ENCODE data around the gene FA2H. TPM values are rescaled to one million over a fixed set of nuclear protein-coding genes. Genes with fewer than 3 reads are reported as not detected.
"Not testable (repeated sequence)": the region's sequence is repeated elsewhere in the genome, so short reads cannot be mapped to it uniquely, and the experiment has no call there.

Gene FA2H
- under 1 TPM in 1 of 4 donors, not detected in 3; 0.41 TPM for total RNA-seq

- H3K27me3 ChIP-seq, result peaks cover 15 to 28% (median 20%) of the 10 kb centered on the region in 3 donors
- no peaks in the 10 kb centered on the region for H3K36me3 ChIP-seq
- peak; percentile 10 to 35 for DNase-seq
- in situ Hi-C loops (cut with MboI; ENCODE audit: low sequenced_read_pairs in 4 of 4), result no loop called here
- ATAC-seq, result peak; percentile 52 to 62
- no peak within 1 kb of the TSS for H3K27ac ChIP-seq
- H3K4me3 ChIP-seq, result peak within 1 kb of the TSS in 2 of 4 donors; percentile 38 to 48
- intact Hi-C loops (cut with DNase I; ENCODE audit: low total_unique reads), result no loop called here
- peaks cover 5 to 6% of the 10 kb centered on the region in 2 donors for H3K4me1 ChIP-seq
- H3K9me3 ChIP-seq, result no peaks in the 10 kb centered on the region
- TF ChIP-seq, protein P1, sequence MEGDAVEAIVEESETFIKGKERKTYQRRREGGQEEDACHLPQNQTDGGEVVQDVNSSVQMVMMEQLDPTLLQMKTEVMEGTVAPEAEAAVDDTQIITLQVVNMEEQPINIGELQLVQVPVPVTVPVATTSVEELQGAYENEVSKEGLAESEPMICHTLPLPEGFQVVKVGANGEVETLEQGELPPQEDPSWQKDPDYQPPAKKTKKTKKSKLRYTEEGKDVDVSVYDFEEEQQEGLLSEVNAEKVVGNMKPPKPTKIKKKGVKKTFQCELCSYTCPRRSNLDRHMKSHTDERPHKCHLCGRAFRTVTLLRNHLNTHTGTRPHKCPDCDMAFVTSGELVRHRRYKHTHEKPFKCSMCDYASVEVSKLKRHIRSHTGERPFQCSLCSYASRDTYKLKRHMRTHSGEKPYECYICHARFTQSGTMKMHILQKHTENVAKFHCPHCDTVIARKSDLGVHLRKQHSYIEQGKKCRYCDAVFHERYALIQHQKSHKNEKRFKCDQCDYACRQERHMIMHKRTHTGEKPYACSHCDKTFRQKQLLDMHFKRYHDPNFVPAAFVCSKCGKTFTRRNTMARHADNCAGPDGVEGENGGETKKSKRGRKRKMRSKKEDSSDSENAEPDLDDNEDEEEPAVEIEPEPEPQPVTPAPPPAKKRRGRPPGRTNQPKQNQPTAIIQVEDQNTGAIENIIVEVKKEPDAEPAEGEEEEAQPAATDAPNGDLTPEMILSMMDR (IDR thresholded peaks at IDR 0.05 in 4 of 5, conservative IDR thresholded peaks at IDR 0.05 in 1 of 5), result peak in 1 of 5 experiments; percentile 11
- no peak for TF ChIP-seq POLR2A (IDR thresholded peaks at IDR 0.05)
Measured at GRCh38 chr16:74774223-74775139, at the start of gene FA2H. Gene FA2H, minus strand, starts transcription at chr16:74774820. Its CDS starts 65 bp downstream, at chr16:74774755.

- ATAC-seq (no peak), DNase-seq (no peak)
- no peaks in the 10 kb centered on the region for H3K9me3 ChIP-seq
- H3K27me3 ChIP-seq, result no peaks in the 10 kb centered on the region
- H3K27ac ChIP-seq, result no peak overlapping the region
- no peak for TF ChIP-seq POLR2A (IDR thresholded peaks at IDR 0.05)
- TF ChIP-seq, protein P1 (IDR thresholded peaks at IDR 0.05 in 4 of 5, conservative IDR thresholded peaks at IDR 0.05 in 1 of 5), result no peak
- in situ Hi-C loops (cut with MboI; ENCODE audit: low sequenced_read_pairs in 4 of 4) (no loop called here), intact Hi-C loops (cut with DNase I; ENCODE audit: low total_unique reads) (loop anchor here (10.0 kb wide), 1 partner anchor 93 kb away; no protein-coding TSS in a partner anchor)
- no peak overlapping the region for H3K4me3 ChIP-seq
- no peaks in the 10 kb centered on the region for H3K36me3 ChIP-seq
- H3K4me1 ChIP-seq, result no peaks in the 10 kb centered on the region
Measured at GRCh38 chr16:74817851-74818250, 43.2 kb upstream of the FA2H start.

DNA sequence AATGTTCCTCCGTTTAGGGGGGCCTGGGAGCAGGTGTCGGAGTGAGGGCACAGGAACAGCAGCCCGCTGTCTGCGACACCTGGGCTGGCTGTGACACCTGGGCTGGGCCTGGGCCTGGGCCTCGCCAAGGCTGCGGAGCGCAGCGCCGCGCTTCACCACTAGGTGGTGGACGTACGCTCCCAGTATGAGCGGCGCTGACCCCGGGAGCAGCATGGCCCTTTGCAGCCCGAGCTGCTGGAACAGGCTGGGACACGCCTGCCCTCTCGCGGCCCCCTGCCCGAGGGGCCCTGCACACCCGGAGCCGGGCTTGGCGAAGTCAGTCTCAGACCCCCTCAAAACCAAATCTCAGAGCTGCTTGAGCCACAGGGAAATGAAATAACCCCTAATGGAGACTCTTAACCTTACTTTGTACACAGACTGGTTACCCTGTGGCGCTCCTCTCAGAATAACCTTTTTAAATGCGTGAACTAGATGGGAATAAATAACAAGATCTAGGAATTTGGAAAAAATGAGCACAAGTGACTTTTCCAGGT is 38.6 kb upstream of the FA2H start:
- H3K36me3 ChIP-seq, result no peaks in the 10 kb centered on the region
- H3K4me1 ChIP-seq, result no peaks in the 10 kb centered on the region
- TF ChIP-seq POLR2A (IDR thresholded peaks at IDR 0.05), result no peak
- TF ChIP-seq, protein P1 (IDR thresholded peaks at IDR 0.05 in 4 of 5, conservative IDR thresholded peaks at IDR 0.05 in 1 of 5), result peak; percentile 61 to 86 (median 77)
- no peak overlapping the region for H3K4me3 ChIP-seq
- DNase-seq, result peak; percentile 28 to 46
- in situ Hi-C loops (cut with MboI; ENCODE audit: low sequenced_read_pairs in 4 of 4), result no loop called here
- peak; percentile 66 to 76 for ATAC-seq
- intact Hi-C loops (cut with DNase I; ENCODE audit: low total_unique reads), result loop anchor here (5.0 to 10.0 kb wide), 2 partner anchors 49 to 88 kb away; no protein-coding TSS in a partner anchor
- H3K9me3 ChIP-seq, result no peaks in the 10 kb centered on the region
- H3K27me3 ChIP-seq, result no peaks in the 10 kb centered on the region
- no peak overlapping the region for H3K27ac ChIP-seq

- no peak for DNase-seq
- ATAC-seq, result no peak
- in situ Hi-C loops (cut with MboI; ENCODE audit: low sequenced_read_pairs in 4 of 4) (no loop called here), intact Hi-C loops (cut with DNase I; ENCODE audit: low total_unique reads) (loop anchor here (5.0 to 10.0 kb wide), 2 partner anchors 50 to 87 kb away; no protein-coding TSS in a partner anchor)
- TF ChIP-seq, protein P1 (IDR thresholded peaks at IDR 0.05 in 4 of 5, conservative IDR thresholded peaks at IDR 0.05 in 1 of 5), result no peak
- TF ChIP-seq POLR2A (IDR thresholded peaks at IDR 0.05), result no peak
- Histone ChIP-seq H3K27ac (no peak overlapping the region), H3K4me3 (no peak overlapping the region), H3K36me3 (no peaks in the 10 kb centered on the region), H3K4me1 (no peaks in the 10 kb centered on the region), H3K27me3 (no peaks in the 10 kb centered on the region), H3K9me3 (no peaks in the 10 kb centered on the region)
Measured at GRCh38 chr16:74811911-74812310, 37.3 kb upstream of the FA2H start.

- H3K27ac ChIP-seq; ATAC-seq; H3K27me3 ChIP-seq; H3K4me1 ChIP-seq; H3K36me3 ChIP-seq; H3K4me3 ChIP-seq; in situ Hi-C loops (cut with MboI; ENCODE audit: low sequenced_read_pairs in 4 of 4); DNase-seq; H3K9me3 ChIP-seq: not testable (repeated sequence)
- intact Hi-C loops (cut with DNase I; ENCODE audit: low total_unique reads), result loop anchor here (5.0 to 10.0 kb wide), 2 partner anchors 51 to 86 kb away; no protein-coding TSS in a partner anchor
Measured at GRCh38 chr16:74811216-74811615, 36.6 kb upstream of the FA2H start.

Measured in gastrocnemius medialis (tissue), 4 donors.